Muscle of back (tissue), 11 donors: ENCODE results near the gene RCBTB1. TPM values are rescaled to one million over a fixed set of nuclear protein-coding genes. Genes with fewer than 3 reads are reported as not detected.

ENCODE experiments used
- DNase-seq, 3 donors: peaks; one replicate each; pipeline versions ENCODE4 v3.0.0 to v3.0.0-alpha.2; 2013
- polyA plus RNA-seq, 10 donors: library from polyadenylated mRNA; unstranded; fragments of 120-200 nt; gene quantifications; one replicate each; pipeline ENCODE4 v1.2.1, GENCODE V29; 2013; ENCODE audit not compliant: insufficient read length in 10 of 10

RCBTB1 gene
- polyA plus RNA-seq, 10 donors: 17.0 to 25.1 (median 21.2) TPM

DNA sequence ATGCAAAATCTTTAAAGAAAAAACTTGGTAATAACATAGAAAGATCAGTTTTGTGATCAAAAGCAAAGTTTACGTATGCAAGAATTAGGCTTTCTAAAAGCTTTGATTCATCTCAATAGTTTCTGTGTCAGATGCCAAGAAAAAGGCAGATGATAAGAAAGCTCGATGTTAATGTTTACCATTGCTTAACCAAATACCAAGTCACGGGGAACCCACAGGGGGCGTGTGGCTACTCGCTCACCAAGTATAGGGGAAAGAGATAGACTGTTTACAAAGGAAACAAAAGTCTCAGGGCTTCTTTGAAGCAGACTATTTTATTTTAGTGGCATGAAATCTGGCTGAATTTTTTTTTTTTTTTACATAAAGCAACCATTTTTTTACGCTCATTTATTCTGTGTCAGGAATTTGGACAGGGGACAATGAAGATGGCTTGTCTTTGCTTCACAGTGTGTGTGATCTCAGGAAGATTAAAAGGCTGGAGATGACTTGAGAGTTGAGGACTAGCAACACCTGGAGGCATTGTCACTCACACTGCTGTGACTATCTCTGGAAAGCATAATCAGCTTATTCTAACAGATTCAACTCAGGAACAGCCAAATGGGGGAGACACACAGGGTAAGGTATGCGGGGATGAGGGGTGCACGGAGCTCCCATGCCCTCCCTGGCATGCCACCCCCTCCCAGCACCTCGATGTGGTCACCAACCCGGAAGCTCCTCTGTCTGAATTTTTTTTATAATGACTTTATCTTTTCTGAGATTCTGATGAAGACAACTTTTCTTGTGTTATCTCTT lies 24.9 kb downstream of the RCBTB1 start:
- no peak for DNase-seq

DNA sequence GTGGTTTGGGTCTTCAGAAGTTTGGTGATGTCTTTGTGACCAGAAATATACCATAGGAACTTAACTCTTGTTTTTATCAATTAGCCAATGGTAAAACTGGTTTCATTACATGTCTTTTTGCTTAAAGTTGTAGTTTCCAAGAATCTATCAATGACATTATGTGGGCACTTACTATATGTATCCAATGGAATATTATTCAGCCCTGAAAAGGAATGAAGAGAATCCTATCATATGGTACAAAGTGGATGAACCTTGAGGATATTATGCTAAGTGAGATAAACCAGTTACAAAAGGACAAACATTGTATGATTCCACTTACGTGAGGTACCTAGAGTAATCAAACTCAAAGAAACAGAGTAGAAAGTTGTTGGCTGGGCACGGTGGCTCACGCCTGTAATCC lies 26.4 kb downstream of the RCBTB1 start:
- no peak for DNase-seq

DNA sequence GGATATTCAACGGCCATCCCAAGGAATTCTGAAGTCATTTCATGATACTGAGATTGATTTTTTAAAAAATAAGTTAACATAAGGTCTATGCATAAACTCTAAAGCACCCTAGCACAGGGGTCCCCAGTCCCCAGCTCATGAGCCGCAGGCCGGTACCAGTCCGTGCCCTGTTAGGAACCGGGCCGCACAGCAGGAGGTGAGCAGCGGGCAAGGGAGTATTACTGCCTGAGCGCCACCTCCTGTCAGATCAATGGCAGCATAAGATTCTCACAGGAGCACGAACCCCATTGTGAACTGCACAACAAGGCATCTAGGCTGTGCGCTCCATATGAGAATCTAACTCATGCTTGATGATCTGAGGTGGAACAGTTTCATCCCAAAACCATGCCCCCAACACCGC lies 31.0 kb downstream of the RCBTB1 start:
- no peak for DNase-seq

DNA sequence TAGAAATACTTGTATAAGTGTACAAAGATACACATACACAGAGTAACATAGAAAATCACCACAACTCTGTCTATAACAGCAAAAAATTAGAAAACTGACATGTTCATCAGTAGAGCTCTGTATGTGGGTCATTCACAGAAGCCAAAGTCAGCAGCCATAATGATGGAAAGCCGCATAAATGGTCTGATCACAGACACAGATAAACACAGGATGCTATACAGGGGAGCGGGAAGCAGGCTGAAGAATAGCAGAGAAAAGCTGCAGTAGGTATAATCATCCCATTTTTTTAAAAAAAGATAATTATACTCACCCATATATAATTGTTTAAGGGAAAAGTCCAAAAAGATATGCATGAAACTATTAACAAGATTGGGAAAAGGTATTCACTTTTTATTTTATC lies 31.5 kb downstream of the RCBTB1 start:
- no peak for DNase-seq

DNA sequence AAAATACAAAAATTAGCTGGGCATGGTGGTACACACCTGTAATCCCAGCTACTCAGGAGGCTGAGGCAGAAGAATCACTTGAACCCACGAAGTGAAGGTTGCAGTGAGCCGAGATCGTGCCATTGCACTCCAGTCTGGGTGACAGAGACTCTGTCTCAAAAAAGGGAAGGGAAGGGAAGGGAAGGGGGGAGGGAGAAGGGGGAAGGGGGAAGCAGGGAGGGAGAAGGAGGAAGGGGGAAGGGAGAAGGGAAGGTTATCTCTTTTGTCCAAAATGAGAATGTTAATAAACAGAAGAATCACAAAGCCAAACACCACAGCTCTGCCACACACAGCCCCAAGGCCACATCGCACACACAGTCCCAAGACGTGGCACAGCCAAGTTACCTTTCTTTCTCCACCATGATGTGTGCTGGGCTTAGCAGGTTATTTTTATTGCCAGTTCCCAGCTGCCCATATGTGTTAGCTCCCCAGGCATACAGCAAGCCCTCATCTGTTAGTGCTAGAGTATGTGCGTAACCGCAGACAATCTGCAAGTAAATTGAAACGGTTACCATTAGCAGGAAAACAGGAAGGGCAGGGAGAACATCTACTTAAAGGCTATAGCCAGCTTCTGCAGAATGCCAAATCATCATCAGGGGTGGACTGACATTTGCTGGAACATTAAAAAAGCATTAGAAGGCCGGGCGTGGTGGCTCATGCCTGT lies 34.3 kb downstream of the RCBTB1 start:
- no peak for DNase-seq

DNA sequence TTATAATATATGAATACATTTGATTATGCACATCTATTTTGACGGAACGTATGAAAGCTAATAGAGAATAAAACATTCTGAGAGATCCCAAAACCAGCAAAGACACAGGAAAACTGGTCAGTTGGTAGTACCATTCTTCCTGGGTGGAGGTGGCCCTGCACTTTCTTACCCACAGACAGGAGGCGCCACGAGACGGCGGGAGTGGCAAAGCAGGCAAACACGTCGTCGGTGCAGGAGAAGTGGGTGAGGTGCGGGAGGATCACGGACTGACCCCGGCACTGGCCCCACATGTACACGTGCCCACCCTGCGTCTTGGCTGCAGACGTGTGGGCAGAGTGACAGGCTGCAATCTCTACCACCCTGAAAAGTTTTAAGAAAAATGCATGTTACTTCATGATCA lies 36.1 kb downstream of the RCBTB1 start:
- DNase-seq: no peak

DNA sequence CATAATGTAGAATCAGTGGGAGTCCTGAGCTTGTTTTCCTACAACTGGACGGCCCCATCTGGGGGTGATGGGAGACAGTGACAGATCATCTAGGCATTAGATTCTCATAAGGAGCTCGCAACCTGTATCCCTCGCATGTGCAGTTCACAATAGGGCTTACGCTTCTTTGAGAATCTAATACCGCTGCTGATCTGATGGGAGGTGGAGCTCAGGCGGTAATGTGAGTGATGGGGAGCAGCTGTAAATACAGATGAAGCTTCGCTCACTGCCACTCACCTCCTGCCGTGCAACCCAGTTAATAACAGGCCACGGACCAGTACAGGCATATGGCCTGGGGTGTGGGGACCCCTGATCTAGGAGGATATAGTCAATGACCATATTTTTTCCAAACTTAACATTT lies 38.8 kb downstream of the RCBTB1 start:
- no peak for DNase-seq

DNA sequence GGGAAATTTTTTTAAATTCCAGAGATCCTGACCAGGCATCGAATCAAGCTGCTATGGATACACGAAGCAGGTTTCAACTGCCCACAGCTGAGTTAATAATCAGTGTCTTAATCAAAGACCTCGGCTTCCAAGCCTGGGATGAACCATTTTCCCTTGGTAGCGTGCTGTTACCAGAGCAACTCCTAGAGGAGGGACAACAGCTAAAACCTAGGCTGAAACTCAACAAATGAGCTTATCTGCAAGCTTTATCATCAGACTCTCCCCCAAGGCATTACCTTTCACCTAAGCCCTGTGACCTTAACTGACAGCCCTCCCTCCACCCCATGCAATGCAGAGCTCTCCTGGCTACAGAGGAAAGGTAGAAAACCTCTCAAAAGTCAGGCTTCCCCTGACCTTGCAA lies 39.7 kb downstream of the RCBTB1 start:
- no peak for DNase-seq

DNA sequence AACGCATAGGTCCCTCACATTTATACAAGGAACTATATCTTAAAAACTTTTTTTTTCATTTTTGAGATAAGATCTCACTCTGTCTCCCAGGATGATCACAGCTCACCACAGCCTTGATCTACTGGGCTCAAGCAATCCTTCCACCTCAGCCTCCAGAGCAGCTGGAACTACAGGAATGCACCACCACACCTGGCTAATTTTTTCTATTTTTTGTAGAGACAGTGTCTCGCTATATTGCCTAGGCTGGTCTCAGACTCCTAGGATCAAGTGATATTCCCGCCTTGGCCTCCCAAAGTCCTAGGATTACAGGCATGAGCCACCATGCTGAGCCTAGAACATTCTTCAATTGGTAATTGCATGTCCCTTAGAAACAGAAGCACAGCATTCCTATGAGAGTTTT lies 41.7 kb downstream of the RCBTB1 start:
- DNase-seq: no peak

DNA sequence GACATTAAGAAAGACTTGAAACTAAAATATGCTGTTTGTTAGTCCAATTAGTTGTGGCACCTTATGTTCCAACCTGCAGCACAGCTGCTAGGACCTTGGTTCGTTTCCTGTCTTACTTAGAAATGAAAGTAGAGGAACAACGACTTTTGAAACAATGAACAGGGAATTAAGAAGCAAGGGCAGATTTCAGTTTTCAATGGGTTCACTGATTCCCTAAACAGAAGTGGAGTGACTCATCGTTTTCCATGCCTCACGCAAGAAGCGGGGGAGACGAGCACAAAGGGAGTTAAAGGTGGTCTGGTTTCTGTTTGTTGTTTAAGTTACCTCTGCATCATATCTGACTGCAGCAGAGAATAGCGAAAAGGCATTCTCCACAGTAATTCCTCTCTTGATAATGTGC lies 44.8 kb downstream of the RCBTB1 start:
- no peak for DNase-seq

DNA sequence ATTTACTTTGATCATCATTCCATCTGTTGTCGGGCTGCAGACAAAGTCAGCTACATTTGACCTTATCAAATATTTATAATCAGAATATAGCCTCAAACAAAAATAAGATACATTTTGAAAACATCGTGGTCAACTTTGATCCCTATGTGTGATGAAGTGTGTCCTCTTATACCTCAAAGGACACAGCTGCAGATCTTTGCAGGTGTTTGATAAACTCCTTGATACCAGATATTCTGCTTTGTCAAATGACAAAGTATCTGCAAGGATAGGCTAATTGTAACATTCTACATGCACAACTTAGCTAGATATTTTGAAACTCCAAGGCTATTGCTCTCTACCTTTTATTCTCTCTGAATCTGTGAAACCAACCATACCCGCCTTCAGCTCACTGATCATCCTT lies 45.6 kb downstream of the RCBTB1 start:
- DNase-seq: no peak

DNA sequence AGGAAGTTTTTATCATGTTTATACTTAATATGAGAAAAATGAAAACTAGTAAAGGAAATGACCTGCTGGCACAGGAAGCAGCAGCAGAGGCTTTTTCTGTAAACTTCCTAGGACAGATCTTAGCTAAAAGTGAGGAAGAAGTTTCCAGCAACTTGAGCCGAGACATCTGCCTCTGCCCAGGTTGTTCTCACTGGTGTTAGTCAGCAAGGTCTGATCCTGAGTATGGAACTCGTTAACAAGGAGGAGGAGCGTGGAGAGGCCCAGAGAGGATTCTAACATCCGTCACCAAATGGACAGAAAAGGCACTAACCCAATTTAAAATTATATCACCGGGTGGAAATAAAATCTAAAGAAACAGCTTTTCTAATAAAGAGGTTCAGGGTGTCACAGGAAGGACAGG lies 46.0 kb downstream of the RCBTB1 start:
- DNase-seq: no peak

DNA sequence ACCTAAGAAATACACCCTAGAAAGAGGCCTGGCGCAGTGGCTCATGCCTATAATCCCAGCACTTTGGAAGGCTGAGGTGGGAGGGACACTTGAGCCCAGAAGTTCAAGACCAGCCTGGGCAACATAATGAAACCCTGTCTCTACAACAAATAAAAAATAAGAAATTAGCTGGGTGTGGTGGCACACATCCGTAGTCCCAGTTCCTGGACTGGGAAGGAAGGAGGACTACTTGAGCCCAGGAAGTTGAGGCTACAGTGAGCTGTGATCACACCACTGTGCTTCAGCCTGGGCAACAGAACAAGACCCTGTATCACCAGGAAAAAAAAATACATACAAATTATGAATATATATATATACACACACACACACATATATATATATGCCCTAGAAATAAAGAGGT lies 47.0 kb downstream of the RCBTB1 start:
- no peak for DNase-seq

DNA sequence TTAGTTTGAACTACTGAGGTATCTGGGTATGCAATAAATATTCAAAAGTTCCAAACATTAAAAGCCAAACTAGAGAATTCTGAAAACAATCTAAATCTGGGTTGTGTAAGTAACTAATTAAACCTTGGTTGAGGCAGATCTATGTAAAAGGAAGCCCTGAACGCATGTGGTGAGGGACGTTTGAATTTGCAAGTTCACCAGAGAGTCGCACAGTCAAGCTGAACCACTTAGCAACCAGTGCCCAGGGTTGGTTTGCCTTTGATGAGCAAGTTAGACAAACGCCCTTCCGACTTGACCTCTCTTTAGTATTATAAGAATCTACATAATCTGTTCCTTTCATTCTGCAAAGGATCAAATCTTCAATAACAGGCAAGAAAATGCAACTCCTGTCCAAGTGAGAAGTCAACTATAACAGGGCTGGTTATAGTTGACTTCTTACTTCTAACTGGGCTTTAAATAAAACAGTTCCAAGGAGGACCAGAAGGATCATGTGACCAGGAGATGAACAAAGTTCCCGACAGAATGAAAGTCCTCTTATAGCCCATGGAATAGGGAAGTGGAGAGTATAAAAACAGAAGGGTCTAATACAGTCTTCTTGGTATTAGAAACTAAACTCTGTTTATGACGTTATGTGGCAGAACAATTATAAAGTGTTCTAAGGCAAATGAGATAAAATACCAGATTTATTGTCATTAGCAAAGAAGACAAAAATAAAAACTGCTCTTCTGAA lies 49.0 kb downstream of the RCBTB1 start:
- DNase-seq: no peak

DNA sequence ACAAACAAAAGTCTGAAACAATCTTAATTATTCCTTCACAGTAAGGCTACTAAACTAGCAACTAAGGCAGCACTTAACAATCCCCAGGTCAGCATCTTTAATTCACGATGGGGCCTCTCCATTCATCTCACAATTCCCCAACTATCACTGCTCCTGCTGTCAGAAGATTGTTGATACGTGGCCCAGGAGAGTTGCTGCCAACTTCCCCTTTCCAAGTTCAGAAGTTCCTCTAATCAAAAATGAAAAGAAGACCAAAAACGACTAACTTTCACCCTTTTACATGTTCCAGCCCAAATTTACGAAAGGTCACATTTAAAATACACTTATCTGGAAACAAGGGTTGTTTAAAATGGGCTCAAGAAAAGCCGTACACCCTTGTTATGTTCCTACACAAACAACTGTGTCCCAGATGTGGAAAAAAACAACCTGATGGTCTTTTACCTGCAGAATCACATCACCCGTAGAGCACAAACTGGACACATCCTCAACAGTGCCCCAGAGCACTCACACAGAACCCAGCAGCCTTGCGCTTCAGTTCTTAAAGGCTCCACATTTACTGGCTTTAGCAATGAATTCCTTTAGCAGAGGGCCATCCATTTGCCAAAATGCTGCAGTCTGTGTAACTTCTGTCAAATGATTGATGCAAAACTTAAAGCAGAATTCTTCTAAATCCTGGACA lies 51.6 kb downstream of the RCBTB1 start:
- DNase-seq: no peak

DNA sequence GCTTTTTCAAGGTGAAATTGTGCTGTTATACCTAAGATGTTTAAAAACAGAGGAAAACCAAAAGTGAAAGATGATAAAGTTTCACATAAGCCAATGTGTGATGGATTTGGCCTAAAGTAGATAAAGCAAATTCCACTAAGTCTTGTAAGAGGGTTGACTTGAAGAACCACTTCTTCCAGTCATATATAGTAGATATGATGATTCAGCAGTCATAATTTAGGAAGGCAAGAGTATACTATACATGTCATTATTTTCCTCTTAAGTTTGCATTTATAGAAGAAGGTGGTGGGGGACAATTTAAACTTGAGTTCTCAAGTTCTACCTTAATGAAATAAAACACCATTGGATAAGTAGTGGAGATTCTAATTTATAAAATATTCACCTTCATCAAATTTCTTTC lies 52.3 kb downstream of the RCBTB1 start:
- DNase-seq: no peak

DNA sequence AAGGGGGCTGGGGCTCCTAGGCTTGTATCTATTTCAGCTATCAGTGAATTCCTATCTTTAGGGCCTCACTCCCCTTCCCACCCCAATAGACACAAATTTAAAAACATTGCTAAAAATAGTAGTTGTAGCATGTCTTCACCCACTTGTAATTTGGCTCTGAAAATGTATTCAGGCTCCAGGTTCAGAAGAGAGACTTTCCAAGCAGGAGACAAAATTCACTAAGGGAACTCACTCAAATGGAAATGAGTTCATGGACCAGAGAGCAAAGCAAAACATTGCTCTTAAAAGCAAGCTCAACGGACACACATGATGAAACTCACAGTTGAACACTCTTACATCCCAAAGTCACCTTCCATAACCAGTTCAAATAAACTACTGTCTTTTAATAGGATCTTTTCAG lies 52.8 kb downstream of the RCBTB1 start:
- no peak for DNase-seq

DNA sequence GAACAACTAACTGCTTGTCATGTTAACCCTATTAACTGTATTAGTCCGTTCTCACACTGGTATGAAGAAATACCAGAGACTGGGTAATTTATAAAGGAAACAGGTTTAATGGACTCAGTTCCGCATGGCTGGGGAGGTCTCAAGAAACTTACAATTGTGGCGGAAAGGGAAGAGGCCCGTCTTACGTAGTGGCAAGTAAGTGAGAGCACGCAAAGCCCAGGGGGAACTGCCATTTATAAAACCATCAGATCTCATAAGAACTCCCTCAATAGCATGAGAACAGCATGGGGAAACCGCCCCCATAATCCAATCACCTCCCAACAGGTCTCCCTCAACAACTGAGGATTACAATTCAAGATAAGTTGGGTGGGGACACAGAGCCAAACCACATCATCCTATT lies 54.9 kb downstream of the RCBTB1 start:
- DNase-seq: peak in 1 of 3 donors; percentile 16

DNA sequence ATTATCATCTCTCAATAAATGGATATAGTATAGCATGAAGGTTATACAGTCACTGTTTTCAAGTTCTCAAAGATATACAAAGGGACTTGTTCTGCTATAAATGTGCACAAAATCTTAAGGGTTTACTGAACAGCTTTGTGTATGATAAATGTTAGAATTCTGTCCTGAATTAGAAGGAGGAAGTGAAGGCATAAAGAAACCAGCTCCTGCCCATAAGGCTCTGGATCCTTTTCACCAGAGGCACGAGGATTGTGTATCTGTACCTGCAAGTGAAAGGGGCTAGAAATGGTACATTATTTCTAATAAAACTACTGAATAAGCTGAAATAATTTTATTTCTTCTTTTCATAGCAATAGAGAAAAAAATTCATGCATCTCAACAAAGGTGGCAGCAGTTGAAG lies 57.2 kb downstream of the RCBTB1 start:
- DNase-seq: no peak

DNA sequence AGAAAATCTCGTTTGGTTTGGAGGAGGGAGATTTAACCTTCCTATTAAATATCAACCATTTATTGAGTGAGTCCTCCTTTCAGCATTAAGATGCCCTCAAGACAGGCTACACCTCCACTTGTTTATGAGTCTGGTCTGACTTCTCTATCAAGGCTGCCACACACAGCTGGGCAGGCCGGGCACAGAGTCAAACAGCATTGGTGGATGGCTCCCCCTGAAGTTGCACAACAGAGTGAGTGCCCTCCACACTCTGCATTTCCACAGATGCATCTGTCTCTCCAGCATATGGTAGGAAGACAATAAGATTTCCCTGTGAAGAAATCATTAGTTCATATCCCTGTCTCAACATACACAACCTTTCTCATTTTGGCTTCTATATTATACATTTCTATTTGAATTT lies 58.2 kb downstream of the RCBTB1 start:
- no peak for DNase-seq

DNA sequence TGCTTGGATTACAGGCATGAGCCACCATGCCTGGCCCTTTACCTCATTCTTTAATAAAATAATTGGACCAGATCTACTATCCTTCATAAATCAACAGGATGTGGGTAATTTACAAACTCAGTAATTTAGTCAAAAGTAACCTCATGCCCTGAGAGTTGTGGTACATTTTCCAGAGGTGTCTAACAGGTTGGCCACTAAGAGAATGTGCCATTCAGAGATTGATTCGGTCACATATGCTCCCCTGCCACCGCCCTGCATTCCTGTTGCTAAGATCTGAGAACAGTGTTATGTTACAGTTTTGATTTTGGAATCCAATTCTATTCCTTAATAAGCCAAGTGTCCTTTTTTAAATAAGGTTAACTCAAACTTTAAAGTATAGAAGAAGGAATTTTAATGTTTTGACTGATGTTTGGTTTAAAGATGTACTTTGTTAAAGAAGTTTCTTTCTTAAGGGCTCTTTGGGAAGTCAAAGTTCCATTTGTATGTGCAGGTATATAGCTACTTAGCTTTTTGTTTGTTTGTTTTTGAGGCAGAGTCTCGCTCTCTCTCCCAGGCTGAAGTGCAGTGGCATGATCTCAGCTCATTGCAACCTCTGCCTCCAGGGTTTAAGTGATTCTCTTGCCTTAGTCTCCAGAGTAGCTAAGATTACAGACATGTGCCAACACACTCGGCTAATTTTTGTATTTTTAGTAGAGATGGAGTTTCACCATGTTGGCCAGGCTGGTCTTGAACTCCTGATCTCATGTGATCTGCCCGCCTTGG lies 60.4 kb downstream of the RCBTB1 start:
- no peak for DNase-seq

DNA sequence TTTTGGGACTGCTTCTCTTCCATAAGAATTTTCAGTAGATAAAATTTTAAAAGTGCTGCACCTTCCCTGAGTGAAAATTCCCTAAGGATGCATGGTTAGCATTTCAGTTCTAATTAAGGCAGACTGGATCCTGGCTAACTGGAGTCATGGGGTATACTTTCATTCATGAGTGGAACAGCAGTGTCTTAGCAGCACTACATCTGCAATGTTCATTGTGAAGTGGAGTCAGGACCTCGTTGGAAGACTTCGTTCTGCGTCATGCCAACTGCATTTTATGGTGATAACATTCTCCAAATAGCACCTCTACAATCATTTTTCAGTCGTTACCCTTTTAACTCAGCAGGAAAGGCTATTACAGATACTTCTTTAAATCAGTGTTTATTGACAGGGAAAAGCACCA lies 64.1 kb downstream of the RCBTB1 start:
- DNase-seq: no peak
